ENCODE data around the gene ZNF304.

ZNF304 gene

GRCh38 chr19:57350877-57351805 is at the start of gene ZNF304:
Gene ZNF304 (plus strand): TSS chr19:57351271. CDS start chr19:57351665, 394 bp downstream.
- peak; percentile 77 to 81 for DNase-seq

GRCh38 chr19:57302020-57302465 is 49.0 kb upstream of the ZNF304 start:
- no peak for DNase-seq

- DNase-seq = no peak
Observed at GRCh38 chr19:57302727-57303401, 48.2 kb upstream of the ZNF304 start.

GRCh38 chr19:57305056-57305455 is 46.0 kb upstream of the ZNF304 start:
- no peak for DNase-seq

- no peak for DNase-seq
Observed at GRCh38 chr19:57308514-57308913, 42.6 kb upstream of the ZNF304 start.

- DNase-seq = no peak
Observed at GRCh38 chr19:57310792-57311191, 40.3 kb upstream of the ZNF304 start.

- DNase-seq = no peak
Observed at GRCh38 chr19:57314146-57314545, 36.9 kb upstream of the ZNF304 start.

- DNase-seq = no peak
Observed at GRCh38 chr19:57317503-57317902, 33.6 kb upstream of the ZNF304 start.

GRCh38 chr19:57319869-57320179 is 31.2 kb upstream of the ZNF304 start:
- no peak for DNase-seq

GRCh38 chr19:57320180-57321084 is 30.6 kb upstream of the ZNF304 start, which contains the start of gene ZNF543:
Gene ZNF543 (plus strand): TSS chr19:57320472. CDS start chr19:57320854, 382 bp downstream.
- DNase-seq = peak; percentile 90 to 93

GRCh38 chr19:57321116-57321515 is 30.0 kb upstream of the ZNF304 start:
- DNase-seq = no peak

- no peak for DNase-seq
Observed at GRCh38 chr19:57321751-57322150, 29.3 kb upstream of the ZNF304 start.

- no peak for DNase-seq
Observed at GRCh38 chr19:57324992-57325391, 26.1 kb upstream of the ZNF304 start.

GRCh38 chr19:57327993-57328392 is 23.1 kb upstream of the ZNF304 start:
- DNase-seq = no peak

- no peak for DNase-seq
Observed at GRCh38 chr19:57334191-57334590, 16.9 kb upstream of the ZNF304 start.

GRCh38 chr19:57338877-57339276 is 12.2 kb upstream of the ZNF304 start:
- DNase-seq = no peak

- no peak for DNase-seq
Observed at GRCh38 chr19:57342582-57342981, 8.5 kb upstream of the ZNF304 start.

GRCh38 chr19:57348136-57348535 is 2.9 kb upstream of the ZNF304 start:
- DNase-seq = no peak

- DNase-seq = no peak
Observed at GRCh38 chr19:57351867-57352266, 796 bp downstream of the ZNF304 start.

GRCh38 chr19:57355916-57356315 is 4.8 kb downstream of the ZNF304 start:
- DNase-seq = no peak

- no peak for DNase-seq
Observed at GRCh38 chr19:57357406-57357805, 6.3 kb downstream of the ZNF304 start.

- DNase-seq = no peak
Observed at GRCh38 chr19:57359300-57359699, 8.2 kb downstream of the ZNF304 start.

GRCh38 chr19:57362419-57362818 is 11.3 kb downstream of the ZNF304 start:
- no peak for DNase-seq

Measured in activated CD4-positive, alpha-beta T cell treated with anti-CD3 and anti-CD28 coated beads, Interleukin-2, amount 50 U/mL, for 4 hours (primary cell).